Osteoblast (primary cell): Measurements from ENCODE around the gene OCA2. TPM values are rescaled to one million over a fixed set of nuclear protein-coding genes. Genes with fewer than 3 reads are reported as not detected.

ENCODE experiments used
- DNase-seq: peaks from one replicate; pipeline ENCODE4 v3.0.0; 2011; ENCODE audit warnings: low spot score, mixed read lengths; ENCODE audit not compliant: insufficient read length; ENCODE audit errors: missing footprints
- H2AFZ ChIP-seq: 2 replicates; pipeline ENCODE4 v1.6.0; 2011; ENCODE audit warnings: mild to moderate bottlenecking, low read length
- H3K27ac ChIP-seq: 2 replicates; pipeline ENCODE4 v1.5.1; 2011; ENCODE audit warnings: mild to moderate bottlenecking, low read depth, low read length, moderate library complexity
- H3K27me3 ChIP-seq: 2 replicates; pipeline ENCODE4 v1.6.0; 2012; ENCODE audit warnings: mild to moderate bottlenecking, control low read depth, inconsistent platforms, low read length, moderate library complexity; ENCODE audit not compliant: insufficient read depth
- H3K36me3 ChIP-seq: 2 replicates; pipeline ENCODE4 v1.5.1; 2011; ENCODE audit warnings: mild to moderate bottlenecking, low read length, control low read depth, moderate library complexity; ENCODE audit not compliant: insufficient read depth
- H3K4me1 ChIP-seq: 2 replicates; pipeline ENCODE4 v1.5.1; 2011; ENCODE audit warnings: mild to moderate bottlenecking, low read length, control low read depth, moderate library complexity; ENCODE audit not compliant: insufficient read depth
- H3K4me2 ChIP-seq: 2 replicates; pipeline ENCODE4 v1.6.0; 2011; ENCODE audit warnings: mild to moderate bottlenecking, low read length; ENCODE audit not compliant: insufficient read depth
- H3K4me3 ChIP-seq: fragments of 200-600 bp; sonication (generic); 3 replicates; pipeline ENCODE4 v1.5.1; 2012; ENCODE audit warnings: mild to moderate bottlenecking, low read length, inconsistent platforms; ENCODE audit not compliant: insufficient read depth
- H3K79me2 ChIP-seq: 2 replicates; pipeline ENCODE4 v1.6.0; 2012; ENCODE audit warnings: mild to moderate bottlenecking, low read length, control low read depth, inconsistent platforms; ENCODE audit not compliant: insufficient read depth
- H3K9me3 ChIP-seq: 2 replicates; pipeline ENCODE4 v1.5.1; 2011; ENCODE audit warnings: low read depth, low read length, control low read depth
- H4K20me1 ChIP-seq: 2 replicates; pipeline ENCODE4 v1.6.0; 2012; ENCODE audit warnings: mild to moderate bottlenecking, low read length, control low read depth; ENCODE audit not compliant: insufficient read depth
- total RNA-seq: library from RNA; depleted of rRNA; stranded (reverse); fragments of >200 nt; gene quantifications from 2 replicates; pipeline ENCODE4 v1.2.3, GENCODE V29; 2012
- TF ChIP-seq, protein P1 (sequence below): IDR thresholded peaks from 2 replicates; pipeline ENCODE4 v1.5.1; 2011; ENCODE audit warnings: mild to moderate bottlenecking, low read depth, low read length, moderate library complexity; ENCODE audit errors: extremely low read depth

OCA2 gene
- total RNA-seq, 1 donor = not detected

DNA sequence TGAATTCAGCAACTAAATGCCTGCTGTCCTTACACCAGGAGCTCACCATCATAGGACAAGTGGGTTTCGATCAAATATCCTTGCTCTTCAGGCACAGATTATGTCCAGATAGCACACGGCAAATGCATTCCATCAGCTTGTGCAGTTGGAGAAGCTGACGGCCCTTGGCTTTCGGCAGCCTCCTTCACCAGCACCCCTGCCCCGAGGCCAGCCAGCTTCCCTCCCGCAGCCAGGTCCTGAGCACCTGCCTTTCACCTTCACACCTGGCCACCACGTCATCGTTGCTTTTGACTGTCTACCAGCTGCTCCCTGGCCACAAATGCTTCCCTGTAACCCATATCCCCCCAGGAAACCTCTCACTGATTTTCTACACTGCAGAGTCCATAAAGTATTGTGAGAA, 355.5 kb downstream of the OCA2 start:
- no peak overlapping the region for H3K4me3 ChIP-seq
- peaks cover 3% of the 10 kb centered on the region for H3K9me3 ChIP-seq
- H2AFZ ChIP-seq = no peak overlapping the region
- no peak overlapping the region for H3K27ac ChIP-seq
- H3K4me1 ChIP-seq = no peaks in the 10 kb centered on the region
- no peaks in the 10 kb centered on the region for H3K36me3 ChIP-seq
- no peaks in the 10 kb centered on the region for H3K27me3 ChIP-seq
- TF ChIP-seq, protein P1, sequence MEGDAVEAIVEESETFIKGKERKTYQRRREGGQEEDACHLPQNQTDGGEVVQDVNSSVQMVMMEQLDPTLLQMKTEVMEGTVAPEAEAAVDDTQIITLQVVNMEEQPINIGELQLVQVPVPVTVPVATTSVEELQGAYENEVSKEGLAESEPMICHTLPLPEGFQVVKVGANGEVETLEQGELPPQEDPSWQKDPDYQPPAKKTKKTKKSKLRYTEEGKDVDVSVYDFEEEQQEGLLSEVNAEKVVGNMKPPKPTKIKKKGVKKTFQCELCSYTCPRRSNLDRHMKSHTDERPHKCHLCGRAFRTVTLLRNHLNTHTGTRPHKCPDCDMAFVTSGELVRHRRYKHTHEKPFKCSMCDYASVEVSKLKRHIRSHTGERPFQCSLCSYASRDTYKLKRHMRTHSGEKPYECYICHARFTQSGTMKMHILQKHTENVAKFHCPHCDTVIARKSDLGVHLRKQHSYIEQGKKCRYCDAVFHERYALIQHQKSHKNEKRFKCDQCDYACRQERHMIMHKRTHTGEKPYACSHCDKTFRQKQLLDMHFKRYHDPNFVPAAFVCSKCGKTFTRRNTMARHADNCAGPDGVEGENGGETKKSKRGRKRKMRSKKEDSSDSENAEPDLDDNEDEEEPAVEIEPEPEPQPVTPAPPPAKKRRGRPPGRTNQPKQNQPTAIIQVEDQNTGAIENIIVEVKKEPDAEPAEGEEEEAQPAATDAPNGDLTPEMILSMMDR = no peak
- DNase-seq = no peak
- H3K4me2 ChIP-seq = no peak overlapping the region
- H4K20me1 ChIP-seq = no peaks in the 10 kb centered on the region
- H3K79me2 ChIP-seq = no peaks in the 10 kb centered on the region

DNA sequence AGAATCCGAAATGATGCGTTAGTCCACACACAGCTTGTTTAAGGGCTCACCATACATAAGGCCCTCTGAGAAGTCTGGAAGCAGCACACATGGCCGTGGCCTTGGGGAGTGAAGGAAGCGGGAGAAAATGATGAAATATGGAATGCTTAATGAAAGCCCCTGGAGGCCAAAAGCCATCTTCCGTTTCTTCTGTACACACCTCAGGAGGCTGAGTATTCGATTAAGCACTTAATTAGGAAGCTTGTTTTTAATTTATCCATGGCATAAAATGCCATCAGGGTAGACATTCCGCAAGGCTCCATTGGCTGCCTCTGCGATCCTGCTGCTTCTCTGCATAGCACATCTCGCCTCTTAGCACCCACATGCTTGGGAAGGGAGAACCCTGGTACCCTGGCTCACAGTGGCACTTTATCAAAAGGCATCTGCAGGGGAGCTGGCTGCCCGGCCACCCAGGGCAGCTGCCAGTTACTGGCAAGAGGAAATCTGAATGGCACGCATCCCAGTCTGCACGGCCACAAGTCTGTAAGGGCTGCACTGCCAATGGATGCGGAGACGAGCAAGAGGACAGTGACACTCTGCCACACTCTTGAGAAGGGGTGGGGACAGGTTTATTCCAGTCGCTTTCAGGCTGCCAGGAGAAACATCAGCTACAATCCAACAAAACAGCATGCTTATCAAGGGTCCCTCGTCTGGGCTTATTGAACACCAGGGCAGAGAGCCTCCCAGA, 356.2 kb downstream of the OCA2 start:
- H3K4me1 ChIP-seq = no peaks in the 10 kb centered on the region
- no peaks in the 10 kb centered on the region for H3K79me2 ChIP-seq
- no peaks in the 10 kb centered on the region for H4K20me1 ChIP-seq
- no peak overlapping the region for H2AFZ ChIP-seq
- H3K4me3 ChIP-seq = no peak overlapping the region
- no peak overlapping the region for H3K4me2 ChIP-seq
- no peaks in the 10 kb centered on the region for H3K36me3 ChIP-seq
- DNase-seq = no peak
- H3K27me3 ChIP-seq = no peaks in the 10 kb centered on the region
- peaks cover 3% of the 10 kb centered on the region for H3K9me3 ChIP-seq
- H3K27ac ChIP-seq = no peak overlapping the region
- TF ChIP-seq, protein P1 = no peak

DNA sequence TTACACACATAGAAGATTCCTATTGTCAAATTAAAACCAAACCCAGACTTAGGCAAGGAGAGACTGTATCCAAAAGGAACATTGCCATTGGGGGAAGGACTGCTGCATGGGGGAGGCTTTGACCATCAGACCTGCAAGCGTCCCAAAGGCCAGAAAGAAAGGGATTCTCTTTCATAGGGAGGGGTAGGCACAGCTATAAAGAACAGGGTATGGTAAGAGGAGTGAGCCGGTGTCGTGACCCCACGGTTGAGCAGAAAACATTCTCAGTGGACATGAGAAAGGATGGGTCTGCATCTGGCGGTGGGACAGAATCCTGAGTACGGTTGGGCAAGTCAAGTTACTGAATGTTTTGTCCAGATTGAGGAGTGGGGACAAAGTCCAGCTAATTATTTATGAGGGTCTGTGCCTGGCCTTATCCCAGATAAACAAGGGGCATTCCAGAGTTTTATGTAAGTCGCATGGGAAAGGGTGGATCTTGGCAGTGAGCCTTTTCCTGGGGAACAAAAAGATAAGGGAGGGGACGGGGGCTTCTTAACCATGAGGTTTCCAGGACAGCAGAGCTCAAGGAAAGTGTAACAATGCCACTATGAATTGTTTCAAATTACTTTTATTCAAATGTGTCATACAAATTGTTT, 357.8 kb downstream of the OCA2 start:
- Histone ChIP-seq H3K4me3 (no peak overlapping the region), H3K27me3 (no peaks in the 10 kb centered on the region), H3K79me2 (no peaks in the 10 kb centered on the region), H3K9me3 (peaks cover 3% of the 10 kb centered on the region), H3K36me3 (no peaks in the 10 kb centered on the region), H3K4me1 (no peaks in the 10 kb centered on the region), H4K20me1 (no peaks in the 10 kb centered on the region), H3K4me2 (no peak overlapping the region), H3K27ac (no peak overlapping the region), H2AFZ (no peak overlapping the region)
- DNase-seq = no peak
- TF ChIP-seq, protein P1 = no peak

DNA sequence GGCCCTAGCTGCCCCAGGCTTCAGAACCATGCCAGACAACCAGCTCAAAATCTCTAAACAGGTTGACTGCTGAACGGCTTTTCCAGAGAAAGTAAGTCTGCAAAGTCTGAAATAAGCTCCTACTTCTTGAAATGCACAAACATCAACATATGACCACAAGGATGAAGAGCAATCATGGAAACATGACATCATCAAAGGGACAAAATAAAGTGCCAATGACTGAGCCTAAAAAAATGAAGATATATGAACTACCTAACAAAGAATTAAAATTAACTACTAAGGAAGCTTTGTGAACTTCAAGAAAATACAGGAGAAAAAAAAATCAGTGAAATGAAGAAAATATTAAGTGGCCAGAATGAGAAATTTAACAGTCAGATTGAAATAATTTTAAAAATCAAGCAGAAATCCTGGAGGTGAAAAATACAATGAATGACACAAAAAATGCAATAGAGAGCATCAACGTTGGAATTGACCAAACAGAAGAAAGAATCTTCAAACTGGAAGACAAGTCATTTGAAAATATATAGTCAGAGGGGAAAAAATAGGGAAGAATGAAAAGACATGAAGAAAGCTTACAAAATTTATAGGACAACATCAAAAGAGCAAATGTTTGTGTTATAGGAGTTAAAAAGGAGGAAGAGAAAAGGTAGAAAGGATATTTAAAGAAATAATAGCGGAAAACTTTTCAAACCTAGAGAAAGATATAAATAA, 364.2 kb downstream of the OCA2 start:
- Histone ChIP-seq H3K4me3 (no peak overlapping the region), H3K9me3 (peaks cover 10% of the 10 kb centered on the region), H3K79me2 (no peaks in the 10 kb centered on the region), H3K4me1 (no peaks in the 10 kb centered on the region), H3K36me3 (no peaks in the 10 kb centered on the region), H3K27me3 (no peaks in the 10 kb centered on the region), H3K27ac (no peak overlapping the region), H3K4me2 (no peak overlapping the region), H2AFZ (no peak overlapping the region), H4K20me1 (no peaks in the 10 kb centered on the region)
- DNase-seq = no peak
- TF ChIP-seq, protein P1 = no peak
